Stimulated activated CD8-positive, alpha-beta memory T cell treated with anti-CD3 and anti-CD28 coated beads, Interleukin-2, amount 100 ng/mL, for 1 hour (primary cell): ENCODE data around the gene PLXNB2.

ENCODE experiments used
- DNase-seq, 2 donors: peaks; one replicate each; pipeline ENCODE4 v3.0.0-alpha.2; 2020; ENCODE audit warnings: low read depth in 2 of 2

Gene PLXNB2

DNA sequence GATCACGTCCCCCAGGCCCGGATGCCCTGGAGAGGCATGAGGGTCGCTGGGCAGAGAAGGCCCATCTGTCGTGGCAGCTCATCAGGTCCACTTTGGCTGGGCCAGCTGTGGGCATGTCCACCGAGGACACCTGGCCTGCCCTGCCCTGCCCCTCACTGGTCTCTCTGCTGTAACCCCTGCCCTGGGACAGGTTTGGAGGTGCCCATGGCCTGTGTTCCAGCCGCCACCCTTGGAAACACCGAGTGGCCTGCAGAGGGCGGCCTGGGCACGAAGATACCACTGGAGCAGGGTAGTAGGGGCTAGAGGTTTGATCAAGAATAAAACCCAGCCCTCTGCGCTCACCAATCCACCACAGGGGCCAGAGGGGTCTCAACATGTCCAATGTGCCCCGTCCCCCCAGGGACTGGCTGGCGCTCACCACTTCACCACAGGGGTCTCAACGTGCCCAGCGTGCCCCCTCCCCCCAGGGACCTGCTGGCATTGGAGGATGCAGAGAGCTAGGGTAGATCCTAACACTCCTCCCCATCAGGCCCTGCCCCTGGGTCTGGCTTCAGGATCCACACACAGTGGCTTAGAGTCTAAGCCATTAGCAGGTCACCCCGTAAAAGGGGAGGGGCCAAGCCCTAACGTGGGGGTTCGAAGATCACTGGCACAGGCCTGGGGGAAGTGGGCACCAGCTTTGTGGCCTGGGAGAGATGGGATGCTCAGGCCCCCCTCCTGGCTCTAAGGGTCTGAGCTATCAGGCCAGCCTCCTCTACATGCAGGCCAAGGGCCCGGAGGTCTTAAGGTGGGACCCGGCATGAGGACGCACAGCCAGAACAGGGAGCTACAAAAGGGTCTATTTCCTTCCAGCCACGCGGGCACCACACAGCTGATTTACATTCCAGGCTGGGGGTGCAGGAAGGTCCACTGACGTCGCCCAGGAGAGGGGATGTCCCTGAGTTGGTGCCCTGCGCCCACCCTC lies 55.1 kb downstream of the PLXNB2 start:
- peak; percentile 44 to 54 for DNase-seq

DNA sequence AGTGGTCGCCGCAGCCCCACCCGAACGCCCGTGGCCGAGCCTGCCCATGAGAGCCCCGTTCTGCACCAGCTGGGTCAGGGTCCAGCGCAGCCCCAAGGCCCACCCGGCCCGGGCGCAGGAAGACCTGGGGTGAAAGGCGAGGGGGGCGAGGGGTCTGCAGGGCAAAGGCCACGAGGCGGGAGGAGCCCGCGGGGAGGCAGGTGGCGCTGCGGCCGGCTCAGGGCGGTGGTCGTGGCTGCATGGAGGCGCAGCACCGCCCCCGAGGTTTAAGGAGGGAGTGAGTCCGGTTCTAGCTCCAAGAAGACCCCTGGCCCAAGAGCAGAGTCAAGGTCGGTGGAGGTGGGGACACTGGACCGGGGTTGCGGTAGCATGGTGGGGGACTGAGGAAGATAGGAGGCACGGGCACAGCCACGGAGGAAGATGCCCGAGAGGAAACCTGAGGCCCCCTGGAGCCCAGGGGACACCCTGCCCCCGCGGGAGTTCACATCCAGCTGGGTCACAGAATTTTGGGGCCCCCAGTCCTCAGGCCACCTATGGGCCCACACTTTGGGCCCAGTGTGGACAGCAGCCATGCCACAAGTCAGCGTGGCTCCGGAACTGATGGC lies 55.9 kb downstream of the PLXNB2 start:
- no peak for DNase-seq

DNA sequence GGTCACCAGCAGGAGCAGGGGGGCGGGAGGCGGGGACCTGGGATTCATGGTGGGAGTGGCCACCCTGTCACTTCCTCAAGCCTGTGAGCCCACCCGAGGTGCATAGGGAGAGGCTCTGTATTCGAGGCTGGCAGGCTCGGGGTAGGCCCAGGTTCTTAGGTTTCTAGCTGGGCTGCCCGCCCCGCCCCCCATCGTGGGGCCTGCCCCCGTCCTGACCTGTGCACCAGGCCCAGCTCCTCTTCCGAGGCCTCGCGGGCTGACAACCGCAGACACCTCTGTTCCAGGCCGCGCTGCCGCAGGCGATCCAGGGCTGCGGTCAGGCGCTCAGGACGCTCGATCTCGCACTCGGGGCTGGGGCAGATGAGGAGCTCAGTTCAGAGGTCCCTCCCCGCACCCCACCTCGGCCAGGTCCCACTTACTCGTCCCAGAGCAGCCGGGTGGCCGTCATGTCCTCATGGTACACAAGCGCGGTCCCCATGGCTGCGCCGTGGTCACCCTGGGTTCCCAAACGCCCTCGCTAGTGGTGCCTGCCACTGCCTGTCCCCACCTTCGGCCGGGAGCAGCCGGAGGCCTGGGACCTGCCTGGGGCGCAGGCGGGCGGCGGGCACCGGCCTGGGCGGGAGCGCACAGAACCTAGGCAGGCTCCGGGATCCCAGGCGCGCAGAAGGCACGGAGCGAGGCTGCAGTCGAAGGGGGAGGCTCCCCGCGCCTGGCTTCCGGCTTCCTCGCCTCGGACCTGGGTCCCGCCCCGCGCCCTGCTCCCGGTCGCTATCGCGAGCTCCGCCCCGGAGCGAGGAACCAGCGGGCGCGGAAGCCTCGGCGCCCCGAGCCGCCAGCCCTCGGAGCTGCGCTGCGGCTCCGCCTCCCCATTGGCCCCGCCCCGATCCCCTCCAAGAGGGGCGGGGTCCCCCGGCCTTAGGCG lies 56.6 kb downstream of the PLXNB2 start, which contains the start of gene HDAC10:
Gene HDAC10 (minus strand): TSS at position 711 of the 922 bp plus-strand sequence. CDS start 233 bp downstream, at position 478.
- peak; percentile 55 to 63 for DNase-seq

DNA sequence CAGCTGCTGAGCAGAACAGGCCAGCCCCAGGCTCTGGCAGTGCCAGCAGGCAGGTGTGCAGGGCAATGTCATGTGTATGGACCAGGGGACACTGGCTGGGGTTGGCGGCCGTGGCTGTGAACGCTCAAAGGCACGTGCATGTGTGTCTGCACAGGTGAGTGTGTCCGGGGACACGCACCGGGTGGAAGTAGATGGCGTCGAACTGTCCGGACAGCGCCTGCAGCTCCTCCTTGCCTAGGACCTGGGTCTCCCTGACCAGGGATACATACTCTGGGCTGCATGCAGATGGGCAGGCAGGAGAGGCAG lies 57.2 kb downstream of the PLXNB2 start:
- DNase-seq: no peak

DNA sequence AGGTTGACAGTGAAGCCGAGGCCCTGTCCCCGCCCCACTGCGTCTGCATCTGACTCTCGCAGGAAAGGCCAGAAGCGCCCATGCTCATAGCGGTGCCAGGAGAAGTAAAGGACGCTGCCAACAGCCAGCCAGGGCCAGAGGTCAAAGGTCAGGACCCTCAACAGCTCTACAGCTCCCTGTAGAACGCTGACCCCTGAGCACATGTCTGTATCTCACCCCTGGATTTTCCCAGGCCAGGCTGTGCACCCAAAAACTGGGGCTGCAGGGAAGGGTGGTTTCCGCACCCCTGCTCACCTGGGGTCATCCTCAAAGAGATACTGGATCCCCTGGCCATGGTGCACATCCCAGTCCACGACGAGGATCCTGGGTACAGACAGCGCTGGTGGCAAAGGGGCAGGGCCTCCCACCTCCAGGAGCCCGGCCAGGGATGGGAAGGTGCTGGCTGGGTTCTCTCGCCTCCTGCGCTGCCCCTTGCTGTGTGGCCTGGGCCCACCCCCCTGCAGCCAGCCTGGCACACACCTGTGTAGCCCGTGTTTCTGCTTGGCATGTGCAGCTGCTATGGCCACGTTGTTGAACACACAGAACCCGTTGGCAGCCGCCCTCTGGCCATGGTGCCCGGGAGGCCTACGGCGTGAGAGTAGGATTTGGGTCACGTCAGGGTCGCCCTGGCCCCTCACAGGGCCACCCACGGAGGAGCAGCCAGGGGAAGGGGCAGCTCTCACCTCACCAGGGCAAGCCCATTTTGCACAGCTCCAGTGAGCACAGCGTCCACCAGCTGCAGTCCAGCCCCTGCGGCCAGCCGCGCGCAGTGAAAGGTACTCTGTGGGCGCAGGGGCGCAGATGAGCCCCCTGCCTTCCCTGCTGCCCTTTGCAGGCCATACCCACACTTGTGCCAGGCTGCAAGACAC lies 57.9 kb downstream of the PLXNB2 start:
- no peak for DNase-seq

DNA sequence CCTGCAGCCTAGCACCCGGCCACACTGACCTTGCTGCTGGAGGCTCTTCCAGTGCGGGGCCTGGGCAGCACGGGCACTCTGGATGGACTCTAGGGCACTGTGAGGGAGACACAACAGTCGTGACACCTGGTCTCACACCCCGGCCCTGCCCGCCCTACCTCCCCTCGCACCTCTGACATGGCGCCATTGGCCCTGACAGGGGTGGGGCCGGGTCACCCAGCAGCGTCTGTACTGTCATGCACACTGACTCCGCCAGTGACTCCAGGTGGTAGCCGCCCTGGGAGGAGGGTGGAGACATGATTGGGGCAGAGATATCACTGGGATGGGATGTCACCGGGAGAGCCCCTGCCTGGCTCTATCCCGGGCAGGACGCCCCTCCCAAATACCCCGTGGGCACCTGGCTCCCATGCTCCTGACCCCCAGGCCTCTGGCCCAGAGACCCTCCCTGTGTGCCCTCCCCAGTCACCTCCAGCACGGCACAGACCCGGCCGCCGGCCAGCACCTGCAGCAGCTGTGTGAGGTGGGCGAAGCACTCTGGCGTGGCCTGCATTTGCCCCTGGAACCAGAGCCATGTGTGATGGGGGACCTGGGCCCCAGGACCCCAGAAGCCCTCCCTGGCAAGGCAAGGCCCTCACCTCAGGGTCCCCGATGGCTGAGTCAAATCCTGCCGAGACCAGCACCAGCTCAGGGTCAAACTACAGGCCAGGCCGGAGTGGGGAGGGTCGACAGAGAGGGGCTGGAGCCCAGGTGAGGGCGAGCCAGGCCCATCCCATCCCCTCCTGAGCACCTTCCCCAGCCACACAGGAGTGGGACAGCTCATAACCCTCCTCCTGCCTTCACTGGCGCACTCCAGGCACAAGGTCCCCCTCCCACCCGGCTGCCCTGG lies 59.0 kb downstream of the PLXNB2 start:
- DNase-seq: no peak

DNA sequence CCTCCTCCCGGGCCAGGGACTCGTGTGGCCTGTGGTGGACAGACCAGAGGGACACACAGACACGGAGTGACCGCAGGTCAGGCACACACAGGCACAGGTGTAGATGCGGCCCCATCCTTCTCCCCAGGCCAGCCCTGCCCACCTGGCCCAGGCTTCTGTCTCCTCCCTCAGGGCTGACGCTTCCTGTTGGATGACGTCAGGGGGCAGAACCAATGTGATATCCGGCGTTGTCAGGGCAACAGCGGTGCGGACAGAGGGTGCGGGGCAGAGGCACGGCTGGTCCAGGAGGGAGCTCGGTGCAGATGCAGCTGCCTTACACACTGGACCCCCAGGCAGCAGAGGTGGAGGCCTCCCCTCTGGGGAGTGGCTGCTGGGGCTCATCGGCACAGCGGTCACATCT lies 59.7 kb downstream of the PLXNB2 start:
- no peak for DNase-seq

DNA sequence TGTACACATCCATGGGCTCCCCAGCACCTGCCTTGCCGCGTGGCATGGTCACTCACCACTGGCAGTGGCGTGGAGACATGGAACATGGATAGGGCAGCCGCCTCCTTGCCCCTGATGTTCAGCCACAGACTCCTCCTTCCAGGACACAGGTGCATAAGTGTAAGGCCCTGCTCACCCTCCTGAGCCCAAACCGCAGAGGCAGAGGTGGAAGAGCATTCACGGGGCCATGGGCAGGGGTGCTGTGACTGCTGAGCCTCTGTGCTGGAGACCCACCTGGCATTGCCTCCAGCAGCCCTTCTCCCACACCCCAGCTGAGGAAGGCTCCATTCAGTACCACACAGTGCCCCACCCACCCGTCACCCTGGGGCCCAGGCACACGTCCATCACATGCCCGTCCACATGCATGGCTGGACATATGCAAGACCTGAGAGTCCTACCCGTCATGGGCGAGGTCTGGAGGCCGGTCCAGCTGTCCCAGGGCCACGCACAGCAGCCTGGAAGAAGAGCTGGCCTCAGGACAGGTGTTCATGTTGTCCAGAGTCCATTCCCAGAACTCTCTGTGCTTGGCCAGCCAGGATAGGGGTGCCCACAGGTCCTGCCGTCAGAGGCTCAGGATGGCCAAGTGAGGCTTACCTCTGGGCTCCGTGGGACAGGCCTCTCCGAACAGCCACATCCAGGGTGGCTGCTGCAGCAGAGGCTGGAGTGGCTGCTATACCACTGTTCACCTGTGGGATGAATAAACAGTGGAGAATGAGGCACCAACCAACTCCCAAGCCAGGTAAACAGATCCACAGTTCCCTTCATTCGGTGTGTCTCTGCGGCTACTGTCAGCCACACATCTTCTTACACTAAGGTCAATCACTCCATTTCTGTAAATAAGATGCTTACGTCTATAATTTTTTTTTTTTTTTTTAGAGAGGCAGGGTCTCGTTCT lies 60.9 kb downstream of the PLXNB2 start:
- no peak for DNase-seq

DNA sequence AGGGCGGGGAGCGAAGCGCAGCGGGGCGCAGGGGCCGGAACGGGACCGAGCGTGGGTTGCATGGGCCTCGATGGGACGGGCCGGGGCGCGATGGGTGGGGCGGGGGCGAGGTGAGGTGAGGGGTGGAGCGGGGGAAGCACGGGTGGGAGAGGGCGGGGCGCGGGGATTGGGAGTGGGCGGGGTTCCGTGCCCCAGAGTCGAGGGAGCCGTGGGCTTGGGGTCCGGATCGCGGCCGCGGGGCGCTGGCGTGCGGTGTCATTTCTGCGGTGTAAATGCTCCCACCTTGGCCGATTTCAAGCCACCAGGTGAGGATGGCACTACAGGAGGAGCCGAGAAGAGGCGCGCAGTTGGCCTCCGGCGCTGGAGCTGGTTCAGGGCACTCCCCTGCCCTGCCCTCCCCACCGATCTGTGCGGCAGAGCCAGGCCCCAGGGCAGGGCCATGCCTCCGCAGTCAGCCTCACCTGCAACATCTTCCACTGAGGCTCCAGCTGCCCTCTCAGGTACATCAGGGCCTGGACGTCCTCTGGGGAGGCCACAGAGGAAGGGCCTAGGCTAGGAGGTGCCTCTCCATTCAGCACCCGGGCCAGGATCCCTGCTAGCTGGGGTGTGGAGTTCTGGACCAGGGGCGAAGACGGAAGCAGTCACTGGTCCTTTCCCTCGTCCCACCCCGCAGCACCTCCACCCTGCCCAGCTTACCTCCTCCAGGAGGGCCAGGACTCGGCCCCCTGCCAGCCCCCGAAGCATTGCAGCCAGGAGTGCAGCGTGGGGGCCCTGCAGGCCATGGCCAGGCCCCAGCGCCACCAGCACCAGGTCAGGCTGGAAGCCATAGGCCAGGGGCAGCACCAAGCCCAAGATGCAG lies 62.0 kb downstream of the PLXNB2 start:
- no peak for DNase-seq

DNA sequence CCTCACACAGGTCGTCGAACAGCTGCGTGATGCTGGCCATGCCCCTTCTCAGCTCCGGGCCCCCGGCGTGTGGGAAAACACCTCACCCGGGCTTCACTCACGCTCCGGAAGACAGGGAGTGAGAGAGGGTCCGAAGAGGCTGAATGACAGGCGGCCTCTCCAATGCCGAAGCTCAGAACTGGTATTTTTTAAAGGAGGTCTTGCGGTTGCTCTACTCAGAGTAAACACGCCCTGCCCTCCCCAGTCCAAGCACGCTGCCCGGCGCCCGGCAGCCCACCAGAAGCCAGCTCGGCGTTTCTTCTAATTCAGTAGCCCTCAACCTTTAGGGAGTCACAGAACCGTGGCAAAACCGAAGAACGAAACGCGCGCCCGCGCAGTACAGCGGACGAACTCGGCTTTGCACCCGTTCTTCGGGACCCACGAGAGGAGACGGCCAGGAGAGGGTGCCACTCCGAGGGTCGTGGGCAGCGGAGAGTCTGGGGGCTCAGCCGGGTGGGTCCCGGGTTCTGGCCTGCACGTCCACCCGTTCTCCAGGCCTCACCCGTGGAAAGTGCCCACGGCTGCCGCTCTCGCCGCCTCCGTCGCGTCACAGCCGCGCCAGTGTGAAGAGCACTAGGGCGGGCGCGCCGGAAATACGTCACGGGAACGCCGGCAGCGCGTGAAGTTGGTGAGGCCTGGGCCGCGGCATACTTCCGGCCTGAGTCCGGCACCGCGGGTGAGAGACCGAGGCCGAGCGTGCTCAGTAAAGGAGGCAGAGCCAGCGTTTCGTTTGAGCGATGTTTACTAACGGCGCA lies 62.8 kb downstream of the PLXNB2 start, which contains the start of gene TUBGCP6:
Gene TUBGCP6 (minus strand): TSS at position 604 of the 794 bp plus-strand sequence. CDS start 564 bp downstream, at position 40.
- DNase-seq: peak; percentile 84 to 85

DNA sequence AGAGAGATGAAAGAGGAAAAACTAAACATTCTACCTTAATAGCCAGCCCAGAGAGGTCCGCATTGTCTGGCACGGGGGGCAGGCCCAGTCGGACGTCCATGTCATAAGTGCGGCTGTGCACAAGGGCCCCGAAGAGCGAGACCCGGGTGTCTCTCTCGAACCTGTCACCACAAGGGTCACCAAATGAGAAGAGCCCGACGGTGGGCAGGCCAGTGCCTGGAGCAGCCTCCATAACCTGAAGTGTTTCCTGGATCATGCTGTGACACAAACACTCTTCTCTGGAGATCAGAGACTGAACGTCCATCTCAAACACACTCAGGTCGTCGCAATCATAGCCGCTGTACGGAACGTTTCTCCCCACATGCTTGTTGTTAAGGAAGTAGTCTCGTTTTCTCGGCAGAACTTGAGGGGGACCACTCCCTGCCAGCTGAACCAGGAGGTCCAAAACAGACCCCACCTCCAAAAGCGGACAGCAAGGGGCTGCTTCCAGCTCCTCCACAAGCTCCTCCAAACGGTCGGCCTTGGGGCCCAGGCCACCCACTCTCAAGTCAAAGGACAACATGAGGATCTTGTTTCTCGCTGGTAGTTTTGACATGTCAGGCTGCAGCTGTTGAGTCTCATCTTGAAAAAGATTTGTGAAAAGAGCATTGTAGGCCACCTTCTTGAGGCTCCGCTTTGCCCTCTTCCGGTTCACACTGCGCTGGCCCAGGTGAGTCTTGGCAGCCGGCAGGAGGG lies 63.6 kb downstream of the PLXNB2 start:
- DNase-seq: no peak

DNA sequence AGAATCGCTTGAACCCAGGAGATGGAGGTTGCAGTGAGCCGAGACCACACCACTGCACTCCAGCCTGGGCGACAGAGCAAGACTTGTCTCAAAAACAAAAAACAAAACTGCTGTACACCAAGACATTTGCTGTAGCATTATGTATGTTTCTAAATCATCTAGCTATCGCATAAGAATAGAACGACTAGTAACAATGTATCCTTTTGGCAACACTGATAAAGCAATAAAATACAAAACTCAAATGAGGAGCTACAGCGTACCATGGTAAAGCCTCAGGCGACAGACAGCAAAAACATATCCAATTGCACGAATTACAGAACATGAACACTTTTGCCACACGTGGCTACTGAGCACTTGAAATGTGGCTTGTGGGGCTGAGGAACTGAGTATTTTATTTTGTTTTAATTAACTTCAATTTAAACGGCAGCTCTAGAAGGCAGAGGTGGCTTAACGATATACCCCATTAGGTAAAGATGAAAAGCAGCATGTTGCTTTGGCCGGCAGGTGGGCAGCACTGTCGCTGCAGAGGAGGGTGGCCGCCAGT lies 65.0 kb downstream of the PLXNB2 start:
- DNase-seq: no peak

DNA sequence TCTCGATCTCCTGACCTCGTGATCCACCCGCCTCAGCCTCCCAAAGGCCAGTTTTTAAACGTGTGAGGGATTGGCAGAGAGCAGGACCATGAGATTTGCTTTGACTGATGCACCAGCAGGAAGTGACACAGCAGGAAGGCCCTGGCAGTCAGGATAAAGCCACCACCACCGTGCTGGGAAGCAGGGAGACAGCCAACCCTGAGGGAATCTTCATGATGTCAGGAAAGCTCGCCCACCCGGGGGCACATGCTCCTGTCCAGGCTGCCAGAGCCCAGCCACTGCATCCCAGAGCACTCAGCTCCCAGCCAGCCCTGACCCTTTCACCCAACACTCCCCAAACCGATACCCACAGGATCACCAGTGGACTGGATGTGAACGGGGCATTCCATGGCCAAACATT lies 68.7 kb downstream of the PLXNB2 start:
- DNase-seq: no peak

DNA sequence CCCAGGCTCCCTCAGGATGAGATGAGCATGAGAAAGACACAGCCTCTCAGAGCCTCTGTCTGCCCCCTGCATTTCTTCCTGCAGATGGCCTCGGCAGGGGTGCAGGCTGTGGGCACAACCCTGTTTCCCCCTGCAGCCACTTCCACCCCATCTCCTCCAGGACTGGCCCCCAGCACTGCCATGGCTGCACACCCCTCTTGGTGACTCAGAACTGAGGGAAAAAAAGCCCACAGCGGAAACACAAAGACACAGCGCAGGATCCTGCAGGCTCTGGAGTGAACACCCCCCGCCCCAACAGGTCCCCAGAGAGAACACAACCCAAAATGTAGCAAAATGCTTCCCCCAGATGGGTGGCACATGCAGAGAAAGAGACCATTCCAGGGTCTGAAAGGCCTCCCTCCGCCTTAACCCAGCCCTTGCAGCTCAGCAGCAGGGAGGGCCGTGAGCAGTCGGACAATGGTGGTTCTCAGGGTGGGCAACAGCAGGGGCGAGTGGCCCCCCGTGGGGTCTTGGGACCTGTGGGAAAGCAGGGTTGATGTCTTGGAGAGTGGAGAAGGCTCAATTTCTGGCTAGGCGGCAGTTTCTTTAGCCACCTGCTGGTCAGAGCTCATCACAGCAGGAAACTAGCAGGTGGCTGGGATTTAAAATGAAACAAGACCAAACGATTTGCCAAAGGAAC lies 70.6 kb downstream of the PLXNB2 start:
- DNase-seq: no peak

DNA sequence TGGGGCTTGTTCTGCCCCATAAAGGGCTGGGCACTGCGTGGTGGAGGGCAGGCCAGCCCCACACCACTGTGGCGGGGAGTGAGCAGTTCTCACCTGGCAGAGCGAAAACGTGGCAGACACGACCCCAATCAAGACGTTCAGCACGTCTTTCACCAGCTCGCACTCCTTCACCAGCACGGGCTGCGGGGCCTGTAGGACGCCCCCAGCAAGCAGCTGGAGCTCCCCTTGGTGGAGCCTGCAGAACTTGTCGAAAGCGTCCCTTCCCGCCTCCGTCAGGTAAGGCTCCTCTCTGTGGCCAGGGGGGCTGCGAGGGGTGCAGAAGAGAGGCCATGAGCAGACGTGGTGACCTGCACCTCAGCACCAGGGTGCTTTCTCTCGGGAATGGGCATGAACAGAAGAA lies 74.2 kb downstream of the PLXNB2 start:
- no peak for DNase-seq
